ENCODE results near the gene TEKT1.

TEKT1 gene

GRCh38 chr17:6811510-6811909, 20.0 kb downstream of the TEKT1 start:
- no peak for TF ChIP-seq CTCF (IDR thresholded peaks at IDR 0.05; ENCODE audit: insufficient read depth, low read depth, low read length, missing control alignments)
- H3K4me3 ChIP-seq (ENCODE audit: low read length), result no peak overlapping the region
- DNase-seq (ENCODE audit: low read depth), result no peak

GRCh38 chr17:6800422-6801027, 31.0 kb downstream of the TEKT1 start:
- DNase-seq (ENCODE audit: low read depth), result no peak

DNA sequence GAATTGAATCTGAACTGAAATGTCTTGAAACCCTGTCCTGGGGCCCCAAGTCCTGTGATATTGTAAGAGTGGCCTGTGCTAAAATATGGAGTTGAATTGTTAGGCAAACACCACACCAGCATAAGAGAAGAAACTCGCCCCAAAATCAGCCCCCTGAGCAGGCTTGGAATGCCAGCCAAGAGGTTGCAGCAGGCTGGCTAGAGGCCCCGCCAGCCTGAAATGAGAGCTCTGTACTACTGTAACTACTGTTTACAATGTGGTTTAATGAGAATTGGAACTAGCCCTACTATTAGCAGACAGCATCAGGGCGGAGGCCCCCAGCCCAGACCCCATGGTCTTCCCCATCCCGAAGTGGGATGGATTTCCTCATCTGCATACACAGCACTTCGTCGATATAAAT, 31.8 kb downstream of the TEKT1 start:
- no peak for DNase-seq (ENCODE audit: low read depth)
- H3K4me3 ChIP-seq (ENCODE audit: low read length), result no peak overlapping the region
- TF ChIP-seq CTCF (IDR thresholded peaks at IDR 0.05; ENCODE audit: insufficient read depth, low read depth, low read length, missing control alignments), result no peak

More at GRCh38 chr17:6800422-6801027, 31.0 kb downstream of the TEKT1 start:
- no peak overlapping the region for H3K4me3 ChIP-seq (ENCODE audit: low read length)
- no peak for TF ChIP-seq CTCF (IDR thresholded peaks at IDR 0.05; ENCODE audit: insufficient read depth, low read depth, low read length, missing control alignments)

DNA sequence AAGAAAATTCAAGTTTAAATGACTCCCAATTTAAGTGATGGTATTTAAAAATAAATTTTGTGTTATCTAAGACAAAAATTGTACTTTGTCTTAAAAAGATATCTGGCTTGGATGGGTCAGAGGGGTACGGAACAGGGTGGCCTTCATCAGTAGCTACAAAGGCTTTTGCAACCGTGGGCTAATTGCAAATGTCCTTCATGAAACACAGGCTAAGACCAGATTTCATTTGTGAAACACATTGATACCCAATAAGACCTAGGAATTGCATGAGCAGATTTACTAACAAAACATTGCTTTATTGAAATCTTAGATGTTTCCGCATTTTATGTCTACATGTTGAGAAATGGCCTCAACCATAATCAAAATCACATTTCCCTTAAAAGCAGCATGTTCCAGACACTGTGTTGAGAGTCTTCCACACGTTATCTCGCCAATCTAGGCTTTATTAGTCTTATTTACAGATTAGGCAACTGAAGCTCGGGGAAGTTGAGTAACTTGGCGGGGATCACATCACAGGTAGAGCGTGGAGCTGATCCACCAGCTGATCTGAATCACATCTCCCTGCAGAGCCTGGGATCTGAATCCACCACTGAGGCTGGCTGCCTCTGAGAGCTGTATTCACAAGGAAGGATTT, 33.7 kb downstream of the TEKT1 start:
- peak; percentile 77 for DNase-seq (ENCODE audit: low read depth)
- H3K4me3 ChIP-seq (ENCODE audit: low read length), result no peak overlapping the region
- no peak for TF ChIP-seq CTCF (IDR thresholded peaks at IDR 0.05; ENCODE audit: insufficient read depth, low read depth, low read length, missing control alignments)

GRCh38 chr17:6796887-6797490, 34.5 kb downstream of the TEKT1 start:
- peak; percentile 94 for DNase-seq (ENCODE audit: low read depth)
- no peak for TF ChIP-seq CTCF (IDR thresholded peaks at IDR 0.05; ENCODE audit: insufficient read depth, low read depth, low read length, missing control alignments)
- no peak overlapping the region for H3K4me3 ChIP-seq (ENCODE audit: low read length)

DNA sequence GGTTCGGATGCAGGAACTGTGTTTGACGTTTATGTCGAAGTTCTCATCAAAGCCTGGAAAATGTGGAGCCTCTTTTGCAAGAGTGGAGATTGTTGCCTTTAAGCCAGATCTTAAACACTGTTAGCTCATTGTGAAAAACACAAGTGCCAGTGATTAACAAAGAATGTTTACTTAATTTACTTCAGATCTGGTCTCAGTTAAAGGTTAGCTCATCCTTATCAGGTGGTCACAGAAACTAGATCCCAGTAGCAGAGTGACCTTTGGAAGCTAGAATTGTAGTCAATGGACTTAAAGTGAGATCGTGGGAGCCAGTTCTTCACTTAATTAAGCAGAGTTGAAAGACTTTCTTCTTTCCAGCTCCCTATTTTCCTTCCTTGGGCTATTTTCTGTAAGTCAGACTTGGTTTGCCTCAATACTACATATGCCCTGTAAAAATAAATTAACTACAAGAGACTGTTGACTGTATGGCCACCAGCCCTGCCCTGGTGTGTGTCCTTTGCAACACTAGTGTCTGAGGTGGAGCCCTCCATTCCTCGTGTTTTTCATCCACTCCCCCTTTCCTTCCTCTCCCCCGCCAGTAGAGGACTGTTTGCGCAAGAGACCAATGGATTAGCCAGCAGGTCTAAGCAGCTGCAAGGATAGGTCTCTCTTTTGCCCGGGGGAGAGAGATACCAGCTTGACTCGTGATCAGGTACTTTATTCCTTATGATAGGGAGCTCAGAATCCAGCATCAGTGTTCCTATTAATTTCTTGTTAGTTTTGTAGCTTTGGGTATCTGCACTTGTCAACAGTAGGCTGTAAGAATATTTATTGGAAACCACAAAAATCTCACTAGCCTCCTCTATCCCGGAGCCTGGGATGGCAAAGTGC, 35.3 kb downstream of the TEKT1 start:
- H3K4me3 ChIP-seq (ENCODE audit: low read length), result no peak overlapping the region
- no peak for TF ChIP-seq CTCF (IDR thresholded peaks at IDR 0.05; ENCODE audit: insufficient read depth, low read depth, low read length, missing control alignments)
- peak; percentile 73 for DNase-seq (ENCODE audit: low read depth)

Measured in epithelial cell of esophagus (primary cell).